ENCODE results near the gene ZC3H7A. TPM values are rescaled to one million over a fixed set of nuclear protein-coding genes. Genes with fewer than 3 reads are reported as not detected.

ZC3H7A gene
- total and polyA plus RNA-seq, 2 of the 13 experiments (the other 11 are each of a cell fraction or from before 2014, with no cell fraction given): 29.2 to 36.8 TPM

DNA sequence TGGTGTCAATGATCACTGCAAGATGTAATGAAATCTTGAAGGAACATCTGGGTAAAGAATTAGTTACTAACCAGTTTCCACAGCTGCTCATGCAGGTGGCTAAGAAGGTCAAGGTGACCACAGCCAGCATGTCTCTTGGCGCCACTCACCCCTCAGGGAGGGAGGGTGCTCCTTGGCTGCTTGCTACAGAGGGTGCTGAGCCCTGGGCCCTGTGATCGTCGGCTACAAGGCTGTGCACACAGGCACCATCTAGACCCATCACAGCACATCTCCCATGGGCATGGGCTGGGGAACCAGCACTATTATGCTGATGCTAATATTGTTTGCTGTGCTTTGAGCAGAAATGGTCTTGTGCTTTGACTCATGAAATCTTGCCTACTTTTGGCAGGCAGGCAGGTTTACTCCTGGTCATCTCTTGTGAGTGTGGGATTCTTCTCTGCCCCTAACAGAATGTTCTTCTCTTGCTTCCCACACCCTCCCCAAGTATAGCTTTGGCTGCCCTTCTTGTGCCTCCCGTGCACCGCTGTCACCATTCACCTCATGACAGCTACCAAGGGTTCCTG, 90.8 kb downstream of the ZC3H7A start (continued):
- TF ChIP-seq, protein P1, sequence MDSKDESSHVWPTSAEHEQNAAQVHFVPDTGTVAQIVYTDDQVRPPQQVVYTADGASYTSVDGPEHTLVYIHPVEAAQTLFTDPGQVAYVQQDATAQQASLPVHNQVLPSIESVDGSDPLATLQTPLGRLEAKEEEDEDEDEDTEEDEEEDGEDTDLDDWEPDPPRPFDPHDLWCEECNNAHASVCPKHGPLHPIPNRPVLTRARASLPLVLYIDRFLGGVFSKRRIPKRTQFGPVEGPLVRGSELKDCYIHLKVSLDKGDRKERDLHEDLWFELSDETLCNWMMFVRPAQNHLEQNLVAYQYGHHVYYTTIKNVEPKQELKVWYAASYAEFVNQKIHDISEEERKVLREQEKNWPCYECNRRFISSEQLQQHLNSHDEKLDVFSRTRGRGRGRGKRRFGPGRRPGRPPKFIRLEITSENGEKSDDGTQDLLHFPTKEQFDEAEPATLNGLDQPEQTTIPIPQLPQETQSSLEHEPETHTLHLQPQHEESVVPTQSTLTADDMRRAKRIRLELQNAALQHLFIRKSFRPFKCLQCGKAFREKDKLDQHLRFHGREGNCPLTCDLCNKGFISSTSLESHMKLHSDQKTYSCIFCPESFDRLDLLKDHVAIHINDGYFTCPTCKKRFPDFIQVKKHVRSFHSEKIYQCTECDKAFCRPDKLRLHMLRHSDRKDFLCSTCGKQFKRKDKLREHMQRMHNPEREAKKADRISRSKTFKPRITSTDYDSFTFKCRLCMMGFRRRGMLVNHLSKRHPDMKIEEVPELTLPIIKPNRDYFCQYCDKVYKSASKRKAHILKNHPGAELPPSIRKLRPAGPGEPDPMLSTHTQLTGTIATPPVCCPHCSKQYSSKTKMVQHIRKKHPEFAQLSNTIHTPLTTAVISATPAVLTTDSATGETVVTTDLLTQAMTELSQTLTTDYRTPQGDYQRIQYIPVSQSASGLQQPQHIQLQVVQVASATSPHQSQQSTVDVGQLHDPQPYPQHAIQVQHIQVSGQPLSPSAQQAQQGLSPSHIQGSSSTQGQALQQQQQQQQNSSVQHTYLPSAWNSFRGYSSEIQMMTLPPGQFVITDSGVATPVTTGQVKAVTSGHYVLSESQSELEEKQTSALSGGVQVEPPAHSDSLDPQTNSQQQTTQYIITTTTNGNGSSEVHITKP (CRISPR knock-in tag; IDR thresholded peaks at IDR 0.05; ENCODE audit: low read depth): no peak
- TF ChIP-seq ZNF558 (CRISPR knock-in tag; IDR thresholded peaks at IDR 0.05; ENCODE audit: borderline replicate concordance): no peak
- TF ChIP-seq PAF1 (CRISPR knock-in tag; IDR thresholded peaks at IDR 0.05): 0 out of 2 replicates have a peak, but pooled peaks have one; percentile 67
- no peak for TF ChIP-seq HMG20A (CRISPR knock-in tag; IDR thresholded peaks at IDR 0.05; ENCODE audit: borderline replicate concordance)
- TF ChIP-seq, protein P2, sequence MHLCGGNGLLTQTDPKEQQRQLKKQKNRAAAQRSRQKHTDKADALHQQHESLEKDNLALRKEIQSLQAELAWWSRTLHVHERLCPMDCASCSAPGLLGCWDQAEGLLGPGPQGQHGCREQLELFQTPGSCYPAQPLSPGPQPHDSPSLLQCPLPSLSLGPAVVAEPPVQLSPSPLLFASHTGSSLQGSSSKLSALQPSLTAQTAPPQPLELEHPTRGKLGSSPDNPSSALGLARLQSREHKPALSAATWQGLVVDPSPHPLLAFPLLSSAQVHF (CRISPR knock-in tag; IDR thresholded peaks at IDR 0.05): 0 out of 2 replicates have a peak, but pooled peaks have one; percentile 39
- TF ChIP-seq ZNF256 (CRISPR knock-in tag; conservative IDR thresholded peaks at IDR 0.05): no peak
- TF ChIP-seq EP300 (IDR thresholded peaks at IDR 0.05; ENCODE audit: low read depth in 2 of 2, low read length in 2 of 2): no peak
- TF ChIP-seq EP300 (CRISPR knock-in tag; IDR thresholded peaks at IDR 0.05; ENCODE audit: borderline replicate concordance): no peak
- no peak for TF ChIP-seq TBX2 (CRISPR knock-in tag; IDR thresholded peaks at IDR 0.05; ENCODE audit: borderline replicate concordance)
- TF ChIP-seq ZNF768 (CRISPR knock-in tag; IDR thresholded peaks at IDR 0.05): peak; percentile 16; the same call in 1 of the 2 replicates
- TF ChIP-seq NR3C1 (CRISPR knock-in tag; IDR thresholded peaks at IDR 0.05): no peak
- TF ChIP-seq ZNF589 (CRISPR knock-in tag; conservative IDR thresholded peaks at IDR 0.05): no peak
- no peak for TF ChIP-seq KLF13 (CRISPR knock-in tag; IDR thresholded peaks at IDR 0.05)

All from HepG2 (cell line).